Ovary (tissue), 3 donors: ENCODE data around the gene CD200R1.

Source experiments
- EP300 ChIP-seq: sonication (generic); formaldehyde crosslinking; IDR thresholded peaks from one replicate; pipeline ENCODE4 v1.6.1; 2017; ENCODE audit warnings: antibody characterized with exemption
- POLR2A ChIP-seq: fragments of 450-650 bp; IDR thresholded peaks from one replicate; pipeline ENCODE4 v1.6.1; 2017; ENCODE audit warnings: antibody characterized with exemption, mild to moderate bottlenecking, moderate library complexity
- TF ChIP-seq, protein P1 (sequence below), 3 donors: fragments of 450-650 bp in 2 of 3; fragments of 200-600 bp in 1 of 3; IDR thresholded peaks; one replicate each; pipeline versions ENCODE4 v1.5.1 to v1.8.0; 2016 to 2022; ENCODE audit warnings: antibody characterized with exemption in 3 of 3, mild to moderate bottlenecking in 1 of 3
- donor health status: DM: no; HTN: no; CAD: no.

DNA sequence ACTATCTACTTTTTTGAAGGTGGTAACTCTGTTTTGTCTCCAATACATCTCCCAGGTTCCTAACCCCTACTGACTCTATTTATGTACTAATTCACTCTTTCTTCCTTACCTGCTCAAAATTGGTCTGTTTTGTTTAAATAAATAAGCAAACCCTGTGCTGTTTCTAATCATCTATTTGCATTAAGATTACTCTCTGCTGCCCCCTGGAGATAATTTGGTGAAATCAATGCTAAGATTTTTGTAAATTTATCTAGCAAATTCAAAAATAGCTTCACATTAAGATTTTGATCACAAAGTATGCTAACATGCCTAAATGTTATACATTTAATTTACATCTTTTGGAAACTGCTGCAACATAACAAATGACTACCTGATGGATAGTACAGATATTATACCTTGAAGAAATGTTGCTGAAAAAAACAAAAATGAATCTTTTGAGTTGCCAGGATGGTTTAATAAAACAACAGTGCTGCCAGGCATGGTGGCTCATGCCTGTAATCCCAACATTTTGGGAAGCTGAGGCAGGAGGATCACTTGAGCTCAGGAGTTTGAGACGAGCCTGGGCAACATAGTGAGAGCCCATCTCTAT, 4.4 kb upstream of the CD200R1 start:
- TF ChIP-seq, protein P1, sequence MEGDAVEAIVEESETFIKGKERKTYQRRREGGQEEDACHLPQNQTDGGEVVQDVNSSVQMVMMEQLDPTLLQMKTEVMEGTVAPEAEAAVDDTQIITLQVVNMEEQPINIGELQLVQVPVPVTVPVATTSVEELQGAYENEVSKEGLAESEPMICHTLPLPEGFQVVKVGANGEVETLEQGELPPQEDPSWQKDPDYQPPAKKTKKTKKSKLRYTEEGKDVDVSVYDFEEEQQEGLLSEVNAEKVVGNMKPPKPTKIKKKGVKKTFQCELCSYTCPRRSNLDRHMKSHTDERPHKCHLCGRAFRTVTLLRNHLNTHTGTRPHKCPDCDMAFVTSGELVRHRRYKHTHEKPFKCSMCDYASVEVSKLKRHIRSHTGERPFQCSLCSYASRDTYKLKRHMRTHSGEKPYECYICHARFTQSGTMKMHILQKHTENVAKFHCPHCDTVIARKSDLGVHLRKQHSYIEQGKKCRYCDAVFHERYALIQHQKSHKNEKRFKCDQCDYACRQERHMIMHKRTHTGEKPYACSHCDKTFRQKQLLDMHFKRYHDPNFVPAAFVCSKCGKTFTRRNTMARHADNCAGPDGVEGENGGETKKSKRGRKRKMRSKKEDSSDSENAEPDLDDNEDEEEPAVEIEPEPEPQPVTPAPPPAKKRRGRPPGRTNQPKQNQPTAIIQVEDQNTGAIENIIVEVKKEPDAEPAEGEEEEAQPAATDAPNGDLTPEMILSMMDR (IDR thresholded peaks at IDR 0.05), result peak; percentile 28 to 42 (median 39)
- TF ChIP-seq EP300 (no peak), POLR2A (no peak)
